ENCODE measurements around the gene TEAD4. TPM values are rescaled to one million over a fixed set of nuclear protein-coding genes. Genes with fewer than 3 reads are reported as not detected.

The TEAD4 gene
- total RNA-seq, 1 experiment from 2014 or later: 47.7 TPM

DNA sequence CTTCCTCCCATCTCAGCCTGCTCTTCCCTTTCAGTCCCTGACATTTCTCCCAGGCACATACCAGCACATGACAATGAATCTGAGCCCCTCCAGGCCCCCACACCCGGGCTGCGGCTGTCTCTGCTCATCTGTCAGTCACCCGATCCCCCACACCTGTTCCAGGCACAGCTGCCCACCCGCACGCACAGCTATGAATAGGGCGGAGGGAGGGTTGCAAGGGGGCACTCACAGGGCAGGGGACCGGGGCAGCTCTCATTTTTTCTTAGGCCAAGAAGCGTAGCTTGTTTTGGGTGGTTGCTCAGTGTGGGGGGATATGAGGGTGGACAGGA, 74.3 kb downstream of the TEAD4 start:
- no peaks in the 10 kb centered on the region for H3K9me2 ChIP-seq (ENCODE audit: insufficient read depth)
- no peaks in the 10 kb centered on the region for H3K79me2 ChIP-seq (ENCODE audit: low read depth)
- H2AFZ ChIP-seq: no peak overlapping the region
- CTCF ChIA-PET: no interaction called here
- no peak overlapping the region for H3K4me3 ChIP-seq
- H3F3A ChIP-seq (ENCODE audit: insufficient read depth, low read depth): no peaks in the 10 kb centered on the region
- no peaks in the 10 kb centered on the region for H3K36me3 ChIP-seq (ENCODE audit: low read depth)
- TF ChIP-seq, protein P1, sequence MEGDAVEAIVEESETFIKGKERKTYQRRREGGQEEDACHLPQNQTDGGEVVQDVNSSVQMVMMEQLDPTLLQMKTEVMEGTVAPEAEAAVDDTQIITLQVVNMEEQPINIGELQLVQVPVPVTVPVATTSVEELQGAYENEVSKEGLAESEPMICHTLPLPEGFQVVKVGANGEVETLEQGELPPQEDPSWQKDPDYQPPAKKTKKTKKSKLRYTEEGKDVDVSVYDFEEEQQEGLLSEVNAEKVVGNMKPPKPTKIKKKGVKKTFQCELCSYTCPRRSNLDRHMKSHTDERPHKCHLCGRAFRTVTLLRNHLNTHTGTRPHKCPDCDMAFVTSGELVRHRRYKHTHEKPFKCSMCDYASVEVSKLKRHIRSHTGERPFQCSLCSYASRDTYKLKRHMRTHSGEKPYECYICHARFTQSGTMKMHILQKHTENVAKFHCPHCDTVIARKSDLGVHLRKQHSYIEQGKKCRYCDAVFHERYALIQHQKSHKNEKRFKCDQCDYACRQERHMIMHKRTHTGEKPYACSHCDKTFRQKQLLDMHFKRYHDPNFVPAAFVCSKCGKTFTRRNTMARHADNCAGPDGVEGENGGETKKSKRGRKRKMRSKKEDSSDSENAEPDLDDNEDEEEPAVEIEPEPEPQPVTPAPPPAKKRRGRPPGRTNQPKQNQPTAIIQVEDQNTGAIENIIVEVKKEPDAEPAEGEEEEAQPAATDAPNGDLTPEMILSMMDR (conservative IDR thresholded peaks at IDR 0.05): no peak
- TF ChIP-seq EZH2 (IDR thresholded peaks at IDR 0.05; ENCODE audit: low read depth): no peak
- H3K4me2 ChIP-seq: no peak overlapping the region
- no peak for DNase-seq
- no peaks in the 10 kb centered on the region for H3K27me3 ChIP-seq (ENCODE audit: insufficient read depth, low read depth)
- intact Hi-C loops (cut with micrococcal nuclease; ENCODE audit: unreplicated experiment): no loop called here
- no peaks in the 10 kb centered on the region for H3K4me1 ChIP-seq (replicated peaks; ENCODE audit: insufficient read depth)
- no peaks in the 10 kb centered on the region for H3K9me3 ChIP-seq (ENCODE audit: insufficient read depth, low read depth)
- no peak overlapping the region for H3K27ac ChIP-seq
- BruUV-seq (replicated peaks): no TSS peak
- 0 out of 2 replicates have a peak, but pooled peaks cover 8% of the 10 kb centered on the region for H4K20me1 ChIP-seq (ENCODE audit: insufficient read depth)
- POLR2A ChIA-PET (ENCODE audit: unreplicated experiment): interaction anchor here (1.0 kb wide), 1 partner anchor 75 kb away, joined by 4 read pairs; no protein-coding TSS in a partner anchor

DNA sequence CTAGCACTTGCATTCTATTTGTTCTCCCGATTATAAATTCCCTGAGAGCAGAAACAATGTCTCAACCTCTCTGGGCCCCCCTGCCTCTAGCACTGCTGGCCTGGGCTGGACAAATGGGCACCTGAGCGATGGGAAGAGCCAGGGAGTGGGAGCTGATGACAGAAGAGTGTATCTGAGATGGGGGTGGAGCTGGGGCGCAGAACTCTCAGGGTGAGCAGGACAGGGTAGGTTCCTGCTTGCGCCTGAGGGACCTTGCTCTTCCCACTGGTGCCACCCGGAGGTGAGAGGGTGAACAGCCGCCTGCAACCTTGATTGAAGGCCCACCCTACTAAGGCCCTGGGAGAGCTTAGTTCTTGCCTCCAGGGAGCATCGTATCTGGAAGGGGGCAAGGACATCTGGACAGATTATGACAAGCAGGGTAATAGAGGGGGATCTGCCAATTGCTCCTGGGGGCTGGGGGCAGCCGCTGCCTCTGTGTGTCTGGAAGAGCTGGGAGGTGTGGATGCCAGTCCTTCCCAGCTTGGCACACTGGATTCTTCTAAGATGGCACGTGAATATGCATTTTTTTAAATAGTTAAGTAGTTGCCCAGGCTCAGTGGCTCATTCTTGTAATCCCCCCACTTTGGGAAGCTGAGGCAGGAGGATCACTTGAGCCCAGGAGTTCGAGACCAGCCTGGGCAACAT, 75.0 kb downstream of the TEAD4 start:
- peak in 1 of 2 experiments; percentile 71 for DNase-seq
- CTCF ChIA-PET: interaction anchor here (0.5 to 0.6 kb wide), 3 partner anchors 44 to 1282 kb away, joined by 3 to 6 read pairs (median 3); no protein-coding TSS in a partner anchor
- no peak overlapping the region for H3K4me2 ChIP-seq
- H3K9me2 ChIP-seq (ENCODE audit: insufficient read depth): no peaks in the 10 kb centered on the region
- H3K79me2 ChIP-seq (ENCODE audit: low read depth): no peaks in the 10 kb centered on the region
- H3K4me3 ChIP-seq: no peak overlapping the region
- H3F3A ChIP-seq (ENCODE audit: insufficient read depth, low read depth): no peaks in the 10 kb centered on the region
- H3K27me3 ChIP-seq (ENCODE audit: insufficient read depth, low read depth): no peaks in the 10 kb centered on the region
- TF ChIP-seq EZH2 (IDR thresholded peaks at IDR 0.05; ENCODE audit: low read depth): no peak
- TF ChIP-seq, protein P1 (conservative IDR thresholded peaks at IDR 0.05): peak; percentile 80
- no peaks in the 10 kb centered on the region for H3K9me3 ChIP-seq (ENCODE audit: insufficient read depth, low read depth)
- no peaks in the 10 kb centered on the region for H3K4me1 ChIP-seq (replicated peaks; ENCODE audit: insufficient read depth)
- H2AFZ ChIP-seq: no peak overlapping the region
- BruUV-seq (replicated peaks): no TSS peak
- POLR2A ChIA-PET (ENCODE audit: unreplicated experiment): interaction anchor here (1.0 kb wide), 1 partner anchor 76 kb away, joined by 4 read pairs; no protein-coding TSS in a partner anchor
- H3K27ac ChIP-seq: no peak overlapping the region
- intact Hi-C loops (cut with micrococcal nuclease; ENCODE audit: unreplicated experiment): loop anchor here (2.0 kb wide), 1 partner anchor 149 kb away; no protein-coding TSS in a partner anchor
- H3K36me3 ChIP-seq (ENCODE audit: low read depth): no peaks in the 10 kb centered on the region
- H4K20me1 ChIP-seq (ENCODE audit: insufficient read depth): 0 out of 2 replicates have a peak, but pooled peaks cover 8% of the 10 kb centered on the region

DNA sequence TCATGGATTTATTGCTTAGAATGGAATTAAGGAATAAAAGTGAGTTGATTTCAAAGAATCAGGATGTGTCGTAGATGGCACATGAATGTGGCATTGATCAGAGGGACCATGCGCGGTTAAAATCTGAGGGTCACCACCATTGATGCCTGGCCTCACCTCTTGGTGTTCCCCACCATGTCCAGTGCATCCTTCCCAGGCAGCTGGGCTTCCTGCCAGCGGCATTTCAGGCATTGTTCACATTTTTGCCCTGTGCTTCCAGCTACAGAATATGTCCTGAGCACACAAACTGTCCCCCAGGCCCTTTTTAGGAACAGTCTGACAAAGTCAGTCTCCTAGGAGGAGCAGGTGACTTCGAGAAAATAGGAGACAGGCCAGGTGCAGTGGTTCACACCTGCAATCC, 76.0 kb downstream of the TEAD4 start:
- POLR2A ChIA-PET (ENCODE audit: unreplicated experiment): no interaction called here
- Histone ChIP-seq H3K9me3 (ENCODE audit: insufficient read depth, low read depth) (no peaks in the 10 kb centered on the region), H3K4me3 (no peak overlapping the region), H4K20me1 (ENCODE audit: insufficient read depth) (0 out of 2 replicates have a peak, but pooled peaks cover 8% of the 10 kb centered on the region), H3K9me2 (ENCODE audit: insufficient read depth) (no peaks in the 10 kb centered on the region), H3K79me2 (ENCODE audit: low read depth) (no peaks in the 10 kb centered on the region), H3K4me1 (replicated peaks; ENCODE audit: insufficient read depth) (no peaks in the 10 kb centered on the region), H3K36me3 (ENCODE audit: low read depth) (no peaks in the 10 kb centered on the region), H3K27me3 (ENCODE audit: insufficient read depth, low read depth) (no peaks in the 10 kb centered on the region), H3K4me2 (no peak overlapping the region), H2AFZ (no peak overlapping the region), H3K27ac (no peak overlapping the region), H3F3A (ENCODE audit: insufficient read depth, low read depth) (no peaks in the 10 kb centered on the region)
- intact Hi-C loops (cut with micrococcal nuclease; ENCODE audit: unreplicated experiment): loop anchor here (2.0 kb wide), 1 partner anchor 150 kb away; no protein-coding TSS in a partner anchor
- TF ChIP-seq, protein P1 (conservative IDR thresholded peaks at IDR 0.05): no peak
- no peak for TF ChIP-seq EZH2 (IDR thresholded peaks at IDR 0.05; ENCODE audit: low read depth)
- BruUV-seq (replicated peaks): no TSS peak
- DNase-seq: no peak
- CTCF ChIA-PET: interaction anchor here (0.6 kb wide), 1 partner anchor 295 kb away, joined by 3 read pairs; no protein-coding TSS in a partner anchor

All from PC-9 (cell line).